PC-3 (cell line): ENCODE measurements around the gene MIPEP.

ENCODE experiments used
- EZH2 ChIP-seq: fragments of 300-600 bp; sonication (generic); IDR thresholded peaks from one replicate; pipeline ENCODE4 v1.6.1; 2017; ENCODE audit warnings: antibody characterized with exemption, mild to moderate bottlenecking, low read length; ENCODE audit not compliant: unreplicated experiment
- TF ChIP-seq, protein P1 (sequence below): fragments of 300-600 bp; sonication (generic); conservative IDR thresholded peaks from 2 replicates; pipeline ENCODE4 v1.5.1; 2017; ENCODE audit warnings: antibody characterized with exemption, low read depth, mild to moderate bottlenecking, low read length

DNA sequence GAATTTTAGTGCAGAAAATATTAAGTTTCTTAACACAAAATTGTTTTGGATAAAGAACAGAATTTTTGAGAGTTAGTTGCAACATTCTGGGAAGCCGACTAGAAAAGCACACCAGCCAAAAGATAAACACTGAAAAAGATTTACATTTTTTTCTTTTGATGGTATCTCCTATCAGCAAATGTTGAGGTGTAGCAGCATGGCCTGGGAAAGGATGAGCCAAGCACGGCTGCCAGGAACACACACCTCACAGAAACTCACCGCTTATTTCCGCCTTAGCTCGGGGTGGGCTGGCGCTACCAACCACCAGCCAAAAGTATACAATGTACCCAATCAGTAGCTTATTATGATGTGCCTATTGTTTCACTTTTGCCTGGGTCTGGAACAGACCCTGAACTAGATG lies 134.7 kb downstream of the MIPEP start:
- TF ChIP-seq, protein P1, sequence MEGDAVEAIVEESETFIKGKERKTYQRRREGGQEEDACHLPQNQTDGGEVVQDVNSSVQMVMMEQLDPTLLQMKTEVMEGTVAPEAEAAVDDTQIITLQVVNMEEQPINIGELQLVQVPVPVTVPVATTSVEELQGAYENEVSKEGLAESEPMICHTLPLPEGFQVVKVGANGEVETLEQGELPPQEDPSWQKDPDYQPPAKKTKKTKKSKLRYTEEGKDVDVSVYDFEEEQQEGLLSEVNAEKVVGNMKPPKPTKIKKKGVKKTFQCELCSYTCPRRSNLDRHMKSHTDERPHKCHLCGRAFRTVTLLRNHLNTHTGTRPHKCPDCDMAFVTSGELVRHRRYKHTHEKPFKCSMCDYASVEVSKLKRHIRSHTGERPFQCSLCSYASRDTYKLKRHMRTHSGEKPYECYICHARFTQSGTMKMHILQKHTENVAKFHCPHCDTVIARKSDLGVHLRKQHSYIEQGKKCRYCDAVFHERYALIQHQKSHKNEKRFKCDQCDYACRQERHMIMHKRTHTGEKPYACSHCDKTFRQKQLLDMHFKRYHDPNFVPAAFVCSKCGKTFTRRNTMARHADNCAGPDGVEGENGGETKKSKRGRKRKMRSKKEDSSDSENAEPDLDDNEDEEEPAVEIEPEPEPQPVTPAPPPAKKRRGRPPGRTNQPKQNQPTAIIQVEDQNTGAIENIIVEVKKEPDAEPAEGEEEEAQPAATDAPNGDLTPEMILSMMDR = no peak
- no peak for TF ChIP-seq EZH2
